Mesenchymal stem cell (in vitro differentiated cells and primary cell): Measurements from ENCODE around the gene HOMER2.

Source experiments
- DNase-seq: peaks from one replicate; pipeline ENCODE4 v3.0.0-alpha.2; 2013
- H2AFZ ChIP-seq: one replicate; pipeline ENCODE4 v1.6.1; 2013; ENCODE audit warnings: low read depth, mild to moderate bottlenecking, control low read depth, inconsistent platforms, low read length, moderate library complexity
- H2AK5ac ChIP-seq: 2 replicates; pipeline ENCODE4 v1.6.1; 2013; ENCODE audit warnings: low read length, moderate library complexity, mild to moderate bottlenecking, inconsistent platforms; ENCODE audit not compliant: severe bottlenecking
- H2BK120ac ChIP-seq: one replicate; pipeline ENCODE4 v1.6.1; 2013; ENCODE audit warnings: low read depth, mild to moderate bottlenecking, inconsistent platforms, low read length, moderate library complexity
- H2BK12ac ChIP-seq, 2 experiments: one replicate each; pipeline ENCODE4 v1.6.1; 2013; ENCODE audit warnings: inconsistent platforms in 2 of 2, low read length in 2 of 2, mild to moderate bottlenecking in 2 of 2, moderate library complexity in 2 of 2, control low read depth in 1 of 2
- H2BK15ac ChIP-seq: one replicate; pipeline ENCODE4 v1.6.1; 2013; ENCODE audit warnings: mild to moderate bottlenecking, low read depth, inconsistent platforms; ENCODE audit not compliant: poor library complexity, severe bottlenecking
- H2BK5ac ChIP-seq: 2 replicates; pipeline ENCODE4 v1.6.1; 2013; ENCODE audit warnings: low read depth, mild to moderate bottlenecking, low read length, control low read depth, inconsistent platforms; ENCODE audit not compliant: poor library complexity, severe bottlenecking
- H3K14ac ChIP-seq, 2 experiments: one replicate each; pipeline ENCODE4 v1.6.1; 2013; ENCODE audit warnings: inconsistent platforms in 2 of 2, low read length in 2 of 2, control low read depth in 1 of 2, mild to moderate bottlenecking in 1 of 2, moderate library complexity in 1 of 2
- H3K18ac ChIP-seq, 2 experiments: one replicate each; pipeline ENCODE4 v1.6.1; 2013; ENCODE audit warnings: inconsistent platforms in 2 of 2, low read length in 2 of 2, control low read depth in 1 of 2, low read depth in 1 of 2, mild to moderate bottlenecking in 1 of 2
- H3K23ac ChIP-seq, 2 experiments: one replicate each; pipeline ENCODE4 v1.6.1; 2013; ENCODE audit warnings: inconsistent platforms in 2 of 2, low read length in 2 of 2, mild to moderate bottlenecking in 2 of 2, moderate library complexity in 2 of 2, control low read depth in 1 of 2
- H3K27ac ChIP-seq: 2 replicates; pipeline ENCODE4 v1.5.1; 2013; ENCODE audit warnings: mild to moderate bottlenecking, moderate library complexity, low read length, control low read depth, inconsistent platforms; ENCODE audit not compliant: poor library complexity, severe bottlenecking
- H3K27me3 ChIP-seq, 2 experiments: 2 replicates each; pipeline versions ENCODE4 v1.6.1 to v1.7.0; 2013; ENCODE audit warnings: low read length in 2 of 2, mild to moderate bottlenecking in 2 of 2, moderate library complexity in 2 of 2, control low read depth in 1 of 2, inconsistent platforms in 1 of 2; ENCODE audit not compliant: control insufficient read depth in 1 of 2, insufficient read depth in 1 of 2
- H3K36me3 ChIP-seq, 2 experiments: 2 replicates each; pipeline versions ENCODE4 v1.6.1 to v1.7.0; 2013; ENCODE audit warnings: low read length in 2 of 2, control low read depth in 1 of 2, inconsistent platforms in 1 of 2, low read depth in 1 of 2, mild to moderate bottlenecking in 1 of 2; ENCODE audit not compliant: insufficient read depth in 2 of 2, control insufficient read depth in 1 of 2
- H3K4ac ChIP-seq, 2 experiments: one replicate each; pipeline ENCODE4 v1.6.1; 2013; ENCODE audit warnings: inconsistent platforms in 2 of 2, low read length in 2 of 2, mild to moderate bottlenecking in 2 of 2, moderate library complexity in 2 of 2, control low read depth in 1 of 2, low read depth in 1 of 2
- H3K4me1 ChIP-seq: 2 replicates; pipeline ENCODE4 v1.6.1; 2013; ENCODE audit warnings: low read depth, low read length, control low read depth; ENCODE audit not compliant: control insufficient read depth, insufficient read depth
- H3K4me2 ChIP-seq: 2 replicates; pipeline ENCODE4 v1.6.1; 2013; ENCODE audit warnings: low read length, mild to moderate bottlenecking, inconsistent platforms; ENCODE audit not compliant: poor library complexity, severe bottlenecking
- H3K4me3 ChIP-seq, 2 experiments: 2 replicates each; pipeline versions ENCODE4 v1.5.1 to v1.7.0; 2013; ENCODE audit warnings: low read length in 2 of 2, mild to moderate bottlenecking in 2 of 2, control low read depth in 1 of 2, low read depth in 1 of 2; ENCODE audit not compliant: insufficient read depth in 1 of 2
- H3K79me1 ChIP-seq: replicated peaks from 2 replicates; pipeline ENCODE4 v1.6.1; 2013; ENCODE audit warnings: mild to moderate bottlenecking, control low read depth, low read length, inconsistent platforms; ENCODE audit not compliant: poor library complexity, severe bottlenecking
- H3K9ac ChIP-seq: 2 replicates; pipeline ENCODE4 v1.7.0; 2013; ENCODE audit warnings: mild to moderate bottlenecking, low read length, moderate library complexity
- H3K9me3 ChIP-seq: 2 replicates; pipeline ENCODE4 v1.7.0; 2013; ENCODE audit warnings: mild to moderate bottlenecking, low read length; ENCODE audit not compliant: control insufficient read depth
- H4K8ac ChIP-seq: one replicate; pipeline ENCODE4 v1.6.1; 2013; ENCODE audit warnings: inconsistent platforms, mild to moderate bottlenecking, low read length, moderate library complexity
- H4K91ac ChIP-seq: one replicate; pipeline ENCODE4 v1.6.1; 2013; ENCODE audit warnings: mild to moderate bottlenecking, low read length, inconsistent platforms
- WGBS: methylation state at CpG from one replicate; pipeline ENCODE4 v1.1.7; 2013; ENCODE audit warnings: mixed read lengths; 5-methylcytosine and 5-hydroxymethylcytosine counted together

HOMER2 gene

GRCh38 chr15:82919231-82919886 is 33.2 kb downstream of the HOMER2 start:
- Histone ChIP-seq H3K27ac (no peak overlapping the region), H3K36me3 (no peaks in the 10 kb centered on the region), H3K27me3 (peaks cover 0 to 18% of the 10 kb centered on the region in 2 experiments), H3K23ac (no peak overlapping the region), H4K91ac (no peak overlapping the region), H3K4me3 (no peak overlapping the region), H3K4ac (no peak overlapping the region), H2BK5ac (no peak overlapping the region), H2BK12ac (no peak overlapping the region), H2AK5ac (no peak overlapping the region), H3K9ac (no peak overlapping the region), H3K9me3 (no peaks in the 10 kb centered on the region), H2BK15ac (no peak overlapping the region), H3K14ac (no peak overlapping the region), H3K79me1 (no peaks in the 10 kb centered on the region), H3K4me2 (no peak overlapping the region), H3K4me1 (no peaks in the 10 kb centered on the region), H2BK120ac (no peak overlapping the region), H2AFZ (no peak overlapping the region), H3K18ac (no peak overlapping the region), H4K8ac (no peak overlapping the region)
- WGBS, result 74% methylated on average over 3 of the region's 6 CpGs
- no peak for DNase-seq

- Histone ChIP-seq H2BK12ac (no peak overlapping the region), H2AFZ (no peak overlapping the region)
Observed at GRCh38 chr15:82918607-82919230, 33.8 kb downstream of the HOMER2 start.

GRCh38 chr15:82918162-82918561 is 34.4 kb downstream of the HOMER2 start:
- Histone ChIP-seq H3K79me1 (no peaks in the 10 kb centered on the region), H2BK12ac (no peak overlapping the region), H3K27ac (no peak overlapping the region), H2BK5ac (no peak overlapping the region), H3K4me2 (no peak overlapping the region), H3K9me3 (no peaks in the 10 kb centered on the region), H3K23ac (no peak overlapping the region), H4K91ac (no peak overlapping the region), H3K9ac (no peak overlapping the region), H2AFZ (no peak overlapping the region), H3K18ac (no peak overlapping the region), H2AK5ac (no peak overlapping the region), H3K14ac (no peak overlapping the region), H2BK15ac (no peak overlapping the region), H3K4me1 (no peaks in the 10 kb centered on the region), H3K36me3 (no peaks in the 10 kb centered on the region), H3K4me3 (no peak overlapping the region), H2BK120ac (no peak overlapping the region), H3K27me3 (peaks cover 0 to 18% of the 10 kb centered on the region in 2 experiments), H4K8ac (no peak overlapping the region), H3K4ac (no peak overlapping the region)
- WGBS, result 76% methylated on average over 6 of the region's 6 CpGs
- DNase-seq, result no peak

More at GRCh38 chr15:82918607-82919230, 33.8 kb downstream of the HOMER2 start:
- H3K18ac ChIP-seq, result no peak overlapping the region
- no peak overlapping the region for H3K4me3 ChIP-seq
- H3K27me3 ChIP-seq, result peaks cover 0 to 18% of the 10 kb centered on the region in 2 experiments
- no peak for DNase-seq
- H4K91ac ChIP-seq, result no peak overlapping the region
- H3K9ac ChIP-seq, result no peak overlapping the region
- no peak overlapping the region for H2BK15ac ChIP-seq
- H3K79me1 ChIP-seq, result no peaks in the 10 kb centered on the region
- H3K36me3 ChIP-seq, result no peaks in the 10 kb centered on the region
- H3K4ac ChIP-seq, result no peak overlapping the region
- no peak overlapping the region for H3K23ac ChIP-seq
- no peak overlapping the region for H4K8ac ChIP-seq
- H3K27ac ChIP-seq, result no peak overlapping the region
- no peak overlapping the region for H3K14ac ChIP-seq
- no peak overlapping the region for H2AK5ac ChIP-seq
- no peak overlapping the region for H2BK120ac ChIP-seq
- WGBS, result 78% methylated on average over 6 of the region's 6 CpGs
- no peak overlapping the region for H3K4me2 ChIP-seq
- no peaks in the 10 kb centered on the region for H3K4me1 ChIP-seq
- H3K9me3 ChIP-seq, result no peaks in the 10 kb centered on the region
- no peak overlapping the region for H2BK5ac ChIP-seq

- Histone ChIP-seq H2BK12ac (no peak overlapping the region), H2AK5ac (no peak overlapping the region), H2AFZ (no peak overlapping the region), H3K23ac (no peak overlapping the region), H3K4me3 (no peak overlapping the region), H3K27ac (no peak overlapping the region), H3K18ac (no peak overlapping the region), H3K79me1 (no peaks in the 10 kb centered on the region), H2BK15ac (no peak overlapping the region), H2BK120ac (no peak overlapping the region), H3K9ac (no peak overlapping the region), H3K27me3 (peaks cover 0 to 18% of the 10 kb centered on the region in 2 experiments), H3K9me3 (no peaks in the 10 kb centered on the region), H3K4me2 (no peak overlapping the region), H4K91ac (no peak overlapping the region), H3K36me3 (no peaks in the 10 kb centered on the region), H3K4ac (no peak overlapping the region), H3K14ac (no peak overlapping the region), H4K8ac (no peak overlapping the region), H2BK5ac (no peak overlapping the region), H3K4me1 (no peaks in the 10 kb centered on the region)
- 91% methylated on average over 7 of the region's 7 CpGs for WGBS
- no peak for DNase-seq
Observed at GRCh38 chr15:82917249-82917648, 35.3 kb downstream of the HOMER2 start.
